GM19324 (cell line): ENCODE results near the gene FNDC3B.

ENCODE experiments used
- ATAC-seq: cut with Tn5 transposase; IDR thresholded peaks from one replicate; pipeline ENCODE4 v1.9.1; 2021; ENCODE audit warnings: mild to moderate bottlenecking, moderate library complexity; ENCODE audit not compliant: unreplicated experiment, low FRiP score

Gene FNDC3B

GRCh38 chr3:172163320-172163719, 123.9 kb downstream of the FNDC3B start:
- no peak for ATAC-seq

GRCh38 chr3:172164620-172165362, 125.4 kb downstream of the FNDC3B start:
- ATAC-seq: no peak

- ATAC-seq: no peak
These were observed 126.9 kb downstream of the FNDC3B start for GRCh38 chr3:172166261-172166660.

GRCh38 chr3:172166890-172167289, 127.5 kb downstream of the FNDC3B start:
- ATAC-seq: no peak

GRCh38 chr3:172167892-172168648, 128.7 kb downstream of the FNDC3B start:
- ATAC-seq: no peak

- ATAC-seq: no peak
These were observed 130.8 kb downstream of the FNDC3B start for GRCh38 chr3:172170073-172170709.

GRCh38 chr3:172170841-172171240, 131.5 kb downstream of the FNDC3B start:
- ATAC-seq: no peak

GRCh38 chr3:172171396-172172075, 132.2 kb downstream of the FNDC3B start:
- ATAC-seq: no peak

- no peak for ATAC-seq
These were observed 134.2 kb downstream of the FNDC3B start for GRCh38 chr3:172173316-172174254.

- no peak for ATAC-seq
These were observed 135.3 kb downstream of the FNDC3B start for GRCh38 chr3:172174513-172175253.

GRCh38 chr3:172175254-172175599, 135.8 kb downstream of the FNDC3B start:
- ATAC-seq: no peak

- no peak for ATAC-seq
These were observed 136.8 kb downstream of the FNDC3B start for GRCh38 chr3:172176061-172176770.

GRCh38 chr3:172177046-172177445, 137.7 kb downstream of the FNDC3B start:
- ATAC-seq: no peak

GRCh38 chr3:172177803-172178316, 138.5 kb downstream of the FNDC3B start:
- no peak for ATAC-seq

- no peak for ATAC-seq
These were observed 140.5 kb downstream of the FNDC3B start for GRCh38 chr3:172179680-172180399.

GRCh38 chr3:172180473-172180872, 141.1 kb downstream of the FNDC3B start:
- ATAC-seq: no peak

GRCh38 chr3:172181932-172182586, 142.7 kb downstream of the FNDC3B start:
- no peak for ATAC-seq
